Erythroblast (primary cell): ENCODE data around the gene PDE9A.
"Not testable (repeated sequence)": the region's sequence is repeated elsewhere in the genome, so short reads cannot be mapped to it uniquely, and the experiment has no call there.

ENCODE experiments used
- GATA1 ChIP-seq: IDR thresholded peaks from 2 replicates; pipeline ENCODE4 v1.6.1; 2011; ENCODE audit warnings: low read depth, mild to moderate bottlenecking, control low read depth, low read length, moderate library complexity
- POLR2A ChIP-seq: IDR thresholded peaks from 2 replicates; pipeline ENCODE4 v1.6.1; 2011; ENCODE audit warnings: mild to moderate bottlenecking, low read length

DNA sequence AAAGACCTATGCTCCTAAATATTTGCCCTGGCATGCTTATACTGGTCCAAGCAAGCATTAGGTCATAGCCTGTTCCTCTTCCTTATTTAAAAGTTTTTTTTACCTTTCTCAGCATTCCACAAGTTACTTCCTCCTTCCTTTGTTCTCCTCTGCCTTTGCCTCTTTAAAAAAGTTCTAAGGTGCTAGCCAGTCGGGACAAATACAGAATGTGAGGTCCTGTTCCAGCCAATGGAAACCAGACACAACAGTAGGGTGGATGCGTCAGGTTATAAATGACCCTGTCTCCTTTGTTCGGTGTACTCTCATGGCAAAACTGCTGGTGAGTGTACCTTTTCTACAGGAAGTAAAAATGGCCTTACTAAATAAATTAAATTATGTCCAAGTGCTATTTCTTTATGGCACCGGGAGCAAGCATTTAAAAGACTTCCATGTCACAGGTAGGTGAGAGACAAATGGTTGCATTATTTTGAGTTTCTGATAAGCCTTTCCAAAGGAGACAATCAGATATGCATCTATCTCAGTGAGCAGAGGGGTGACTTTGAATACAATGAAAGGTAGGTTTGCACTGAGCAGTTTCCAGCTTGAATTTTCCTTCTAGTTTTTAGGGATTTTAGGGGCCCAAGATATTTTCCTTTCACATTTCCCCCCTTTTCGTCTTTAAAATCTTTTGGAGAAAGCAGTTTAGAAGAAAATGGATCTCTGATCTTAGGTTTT, 159.3 kb downstream of the PDE9A start:
- TF ChIP-seq GATA1, POLR2A: not testable (repeated sequence)
